Neural cell (in vitro differentiated cells): Measurements from ENCODE around the gene CSF2RB. TPM values are rescaled to one million over a fixed set of nuclear protein-coding genes. Genes with fewer than 3 reads are reported as not detected.

ENCODE experiments used
- H2AFZ ChIP-seq: fragments of 200-600, 300-800 bp; sonication (generic), shearing (Covaris generic); 2 replicates; pipeline ENCODE4 v1.6.0; 2014; ENCODE audit warnings: low read depth, mild to moderate bottlenecking, antibody characterized with exemption, low read length, moderate library complexity
- H3F3A ChIP-seq: fragments of 200-600 bp; shearing (Covaris generic); 2 replicates; pipeline ENCODE4 v1.6.1; 2016; ENCODE audit warnings: mild to moderate bottlenecking, moderate library complexity, mixed read lengths, antibody characterized with exemption, low read length; ENCODE audit not compliant: insufficient read depth, poor library complexity, severe bottlenecking
- H3K27ac ChIP-seq: fragments of 200-600, 300-800 bp; sonication (generic), shearing (Covaris generic); 2 replicates; pipeline ENCODE4 v1.5.1; 2014; ENCODE audit warnings: mild to moderate bottlenecking, low read length, moderate library complexity
- H3K27me3 ChIP-seq: fragments of 300-800, 200-600 bp; sonication (generic), shearing (Covaris generic); 2 replicates; pipeline ENCODE4 v1.6.0; 2014; ENCODE audit warnings: mild to moderate bottlenecking, low read depth, low read length, moderate library complexity; ENCODE audit not compliant: insufficient read depth
- H3K36me3 ChIP-seq: fragments of 300-800, 200-600 bp; sonication (generic), shearing (Covaris generic); 2 replicates; pipeline ENCODE4 v1.5.1; 2014; ENCODE audit warnings: mild to moderate bottlenecking, antibody characterized with exemption, low read length, moderate library complexity; ENCODE audit not compliant: insufficient read depth
- H3K4me2 ChIP-seq: fragments of 300-800, 200-600 bp; sonication (generic), shearing (Covaris generic); 2 replicates; pipeline ENCODE4 v1.6.0; 2014; ENCODE audit warnings: mild to moderate bottlenecking, low read length
- H3K4me3 ChIP-seq: fragments of 300-800, 200-600 bp; sonication (generic), shearing (Covaris generic); 2 replicates; pipeline ENCODE4 v1.5.1; 2014; ENCODE audit warnings: mild to moderate bottlenecking, low read length, moderate library complexity
- H3K79me2 ChIP-seq: fragments of 200-600 bp; shearing (Covaris generic); replicated peaks from 2 replicates; pipeline ENCODE4 v1.6.0; 2014; ENCODE audit warnings: mild to moderate bottlenecking, low read length, moderate library complexity; ENCODE audit not compliant: insufficient read depth
- H3K9ac ChIP-seq: fragments of 300-800, 200-600 bp; sonication (generic), shearing (Covaris generic); 2 replicates; pipeline ENCODE4 v1.6.1; 2016; ENCODE audit warnings: mild to moderate bottlenecking, low read length, mixed read lengths
- H3K9me2 ChIP-seq: fragments of 200-600 bp; shearing (Covaris generic); 2 replicates; pipeline ENCODE4 v1.6.1; 2016; ENCODE audit warnings: mild to moderate bottlenecking, low read length, mixed read lengths; ENCODE audit not compliant: insufficient read depth
- H3K9me3 ChIP-seq: fragments of 200-600, 300-800 bp; sonication (generic), shearing (Covaris generic); 2 replicates; pipeline ENCODE4 v1.6.1; 2016; ENCODE audit warnings: mild to moderate bottlenecking, mixed run types, low read length, moderate library complexity, mixed read lengths
- H4K20me1 ChIP-seq: fragments of 200-600 bp; shearing (Covaris generic); 2 replicates; pipeline ENCODE4 v1.6.1; 2016; ENCODE audit warnings: mild to moderate bottlenecking, mixed run types; ENCODE audit not compliant: insufficient read depth
- CTCF ChIP-seq: fragments of 450-650 bp; IDR thresholded peaks from 2 replicates; pipeline ENCODE4 v1.5.1; 2014; ENCODE audit warnings: antibody characterized with exemption, mild to moderate bottlenecking, moderate library complexity; ENCODE audit not compliant: poor library complexity, severe bottlenecking
- EP300 ChIP-seq: fragments of 450-650 bp; conservative IDR thresholded peaks from 2 replicates; pipeline ENCODE4 v1.6.1; 2014; ENCODE audit warnings: antibody characterized with exemption, mild to moderate bottlenecking, moderate library complexity; ENCODE audit not compliant: poor library complexity, severe bottlenecking
- EZH2 ChIP-seq: fragments of 200-600, 300-800 bp; shearing (Covaris generic), sonication (generic); IDR thresholded peaks from 2 replicates; pipeline ENCODE4 v1.6.1; 2014; ENCODE audit warnings: antibody characterized with exemption, low read length, borderline replicate concordance, mild to moderate bottlenecking; ENCODE audit not compliant: insufficient read depth, poor library complexity, severe bottlenecking
- MXI1 ChIP-seq: fragments of 450-650 bp; conservative IDR thresholded peaks from 2 replicates; pipeline ENCODE4 v1.6.1; 2014; ENCODE audit warnings: antibody characterized with exemption, mild to moderate bottlenecking; ENCODE audit not compliant: poor library complexity, severe bottlenecking
- RAD21 ChIP-seq: fragments of 450-650 bp; conservative IDR thresholded peaks from 2 replicates; pipeline ENCODE4 v1.6.1; 2014; ENCODE audit warnings: antibody characterized with exemption, mild to moderate bottlenecking, moderate library complexity
- REST ChIP-seq: IDR thresholded peaks from 2 replicates; pipeline ENCODE4 v1.6.1; 2012; ENCODE audit warnings: borderline replicate concordance
- SMC3 ChIP-seq: fragments of 450-650 bp; conservative IDR thresholded peaks from 2 replicates; pipeline ENCODE4 v1.6.1; 2014; ENCODE audit warnings: antibody characterized with exemption, mild to moderate bottlenecking, moderate library complexity; ENCODE audit not compliant: poor library complexity
- TAF1 ChIP-seq: IDR thresholded peaks from 2 replicates; pipeline ENCODE4 v1.6.1; 2012; ENCODE audit warnings: low read depth
- polyA plus RNA-seq: library from polyadenylated mRNA; depleted of rRNA; stranded (reverse); fragments of >200 nt; gene quantifications from 2 replicates; pipeline ENCODE4 v1.2.3, GENCODE V29; 2014

CSF2RB gene
- polyA plus RNA-seq, 1 donor from 2014 or later, result not detected

- H3K79me2 ChIP-seq, result no peaks in the 10 kb centered on the region
- no peaks in the 10 kb centered on the region for H4K20me1 ChIP-seq
- no peaks in the 10 kb centered on the region for H3K36me3 ChIP-seq
- H3K27me3 ChIP-seq, result no peaks in the 10 kb centered on the region
- TF ChIP-seq SMC3 (no peak), CTCF (no peak), EP300 (no peak), MXI1 (no peak), EZH2 (no peak), TAF1 (no peak), REST (no peak), RAD21 (no peak)
- H3K9me3 ChIP-seq, result no peaks in the 10 kb centered on the region
- H3K9ac ChIP-seq, result no peak overlapping the region
- no peak overlapping the region for H3K27ac ChIP-seq
- no peak overlapping the region for H3K4me3 ChIP-seq
- no peak overlapping the region for H2AFZ ChIP-seq
- H3K4me2 ChIP-seq, result no peak overlapping the region
- H3K9me2 ChIP-seq, result no peaks in the 10 kb centered on the region
- H3F3A ChIP-seq, result no peaks in the 10 kb centered on the region
Observed at GRCh38 chr22:36965696-36966095, 52.3 kb downstream of the CSF2RB start.

- Histone ChIP-seq H3K4me3 (no peak overlapping the region), H3K79me2 (no peaks in the 10 kb centered on the region), H4K20me1 (no peaks in the 10 kb centered on the region), H3K27me3 (no peaks in the 10 kb centered on the region), H3K9ac (no peak overlapping the region), H3K27ac (no peak overlapping the region), H3K36me3 (no peaks in the 10 kb centered on the region), H3K4me2 (no peak overlapping the region), H3K9me3 (no peaks in the 10 kb centered on the region), H3K9me2 (no peaks in the 10 kb centered on the region), H3F3A (no peaks in the 10 kb centered on the region), H2AFZ (no peak overlapping the region)
- no peak for TF ChIP-seq TAF1
Observed at GRCh38 chr22:36966851-36967540, 53.6 kb downstream of the CSF2RB start.
